Osteoblast (primary cell): ENCODE data around the gene NPAS3. TPM values are rescaled to one million over a fixed set of nuclear protein-coding genes. Genes with fewer than 3 reads are reported as not detected.

Source experiments
- DNase-seq: peaks from one replicate; pipeline ENCODE4 v3.0.0; 2011; ENCODE audit warnings: low spot score, mixed read lengths; ENCODE audit not compliant: insufficient read length; ENCODE audit errors: missing footprints
- H2AFZ ChIP-seq: 2 replicates; pipeline ENCODE4 v1.6.0; 2011; ENCODE audit warnings: mild to moderate bottlenecking, low read length
- H3K27ac ChIP-seq: 2 replicates; pipeline ENCODE4 v1.5.1; 2011; ENCODE audit warnings: mild to moderate bottlenecking, low read depth, low read length, moderate library complexity
- H3K27me3 ChIP-seq: 2 replicates; pipeline ENCODE4 v1.6.0; 2012; ENCODE audit warnings: mild to moderate bottlenecking, control low read depth, inconsistent platforms, low read length, moderate library complexity; ENCODE audit not compliant: insufficient read depth
- H3K36me3 ChIP-seq: 2 replicates; pipeline ENCODE4 v1.5.1; 2011; ENCODE audit warnings: mild to moderate bottlenecking, low read length, control low read depth, moderate library complexity; ENCODE audit not compliant: insufficient read depth
- H3K4me1 ChIP-seq: 2 replicates; pipeline ENCODE4 v1.5.1; 2011; ENCODE audit warnings: mild to moderate bottlenecking, low read length, control low read depth, moderate library complexity; ENCODE audit not compliant: insufficient read depth
- H3K4me2 ChIP-seq: 2 replicates; pipeline ENCODE4 v1.6.0; 2011; ENCODE audit warnings: mild to moderate bottlenecking, low read length; ENCODE audit not compliant: insufficient read depth
- H3K4me3 ChIP-seq: fragments of 200-600 bp; sonication (generic); 3 replicates; pipeline ENCODE4 v1.5.1; 2012; ENCODE audit warnings: mild to moderate bottlenecking, low read length, inconsistent platforms; ENCODE audit not compliant: insufficient read depth
- H3K79me2 ChIP-seq: 2 replicates; pipeline ENCODE4 v1.6.0; 2012; ENCODE audit warnings: mild to moderate bottlenecking, low read length, control low read depth, inconsistent platforms; ENCODE audit not compliant: insufficient read depth
- H3K9me3 ChIP-seq: 2 replicates; pipeline ENCODE4 v1.5.1; 2011; ENCODE audit warnings: low read depth, low read length, control low read depth
- H4K20me1 ChIP-seq: 2 replicates; pipeline ENCODE4 v1.6.0; 2012; ENCODE audit warnings: mild to moderate bottlenecking, low read length, control low read depth; ENCODE audit not compliant: insufficient read depth
- CTCF ChIP-seq: IDR thresholded peaks from 2 replicates; pipeline ENCODE4 v1.5.1; 2011; ENCODE audit warnings: mild to moderate bottlenecking, low read depth, low read length, moderate library complexity; ENCODE audit errors: extremely low read depth
- total RNA-seq: library from RNA; depleted of rRNA; stranded (reverse); fragments of >200 nt; gene quantifications from 2 replicates; pipeline ENCODE4 v1.2.3, GENCODE V29; 2012

NPAS3 gene
- total RNA-seq, 1 donor, result 0.72 TPM

DNA sequence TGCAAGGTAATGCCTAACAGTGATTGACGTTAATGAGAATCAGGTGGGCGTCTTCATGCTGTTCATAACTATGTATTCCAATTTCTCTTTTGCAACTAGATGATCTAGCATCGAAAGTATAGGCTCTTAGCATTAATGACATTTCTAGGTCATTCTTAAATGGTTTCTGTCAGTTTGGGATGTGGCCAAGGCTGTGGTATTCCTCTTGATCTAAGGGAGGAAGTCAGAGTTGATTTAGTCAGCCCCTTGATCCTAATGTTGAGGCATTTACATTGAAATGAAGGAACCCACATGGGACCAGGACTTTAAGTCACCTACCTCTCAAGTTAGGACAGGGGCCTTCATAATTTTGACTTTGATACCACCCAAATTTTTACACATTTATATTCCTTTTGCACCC is 448.1 kb downstream of the NPAS3 start:
- H3K27ac ChIP-seq, result no peak overlapping the region
- H3K36me3 ChIP-seq, result no peaks in the 10 kb centered on the region
- no peak overlapping the region for H3K4me2 ChIP-seq
- no peaks in the 10 kb centered on the region for H3K9me3 ChIP-seq
- DNase-seq, result no peak
- TF ChIP-seq CTCF, result no peak
- no peaks in the 10 kb centered on the region for H4K20me1 ChIP-seq
- H2AFZ ChIP-seq, result no peak overlapping the region
- no peak overlapping the region for H3K4me3 ChIP-seq
- no peaks in the 10 kb centered on the region for H3K27me3 ChIP-seq
- H3K4me1 ChIP-seq, result no peaks in the 10 kb centered on the region
- no peaks in the 10 kb centered on the region for H3K79me2 ChIP-seq

GRCh38 chr14:33390335-33390734 is 451.7 kb downstream of the NPAS3 start:
- no peak overlapping the region for H3K4me3 ChIP-seq

GRCh38 chr14:33393231-33393894 is 454.7 kb downstream of the NPAS3 start:
- no peaks in the 10 kb centered on the region for H3K36me3 ChIP-seq
- H3K27ac ChIP-seq, result no peak overlapping the region
- no peak for TF ChIP-seq CTCF
- no peak overlapping the region for H2AFZ ChIP-seq
- H3K4me2 ChIP-seq, result no peak overlapping the region
- H3K4me3 ChIP-seq, result no peak overlapping the region
- H3K4me1 ChIP-seq, result no peaks in the 10 kb centered on the region
- no peak for DNase-seq
- no peaks in the 10 kb centered on the region for H3K79me2 ChIP-seq
- no peaks in the 10 kb centered on the region for H3K27me3 ChIP-seq
- no peaks in the 10 kb centered on the region for H4K20me1 ChIP-seq
- no peaks in the 10 kb centered on the region for H3K9me3 ChIP-seq

More at GRCh38 chr14:33390335-33390734, 451.7 kb downstream of the NPAS3 start:
- Histone ChIP-seq H3K4me1 (no peaks in the 10 kb centered on the region), H3K9me3 (no peaks in the 10 kb centered on the region), H2AFZ (no peak overlapping the region), H3K4me2 (no peak overlapping the region), H3K79me2 (no peaks in the 10 kb centered on the region), H4K20me1 (no peaks in the 10 kb centered on the region), H3K27ac (no peak overlapping the region), H3K27me3 (no peaks in the 10 kb centered on the region), H3K36me3 (no peaks in the 10 kb centered on the region)
- no peak for DNase-seq
- TF ChIP-seq CTCF, result no peak

DNA sequence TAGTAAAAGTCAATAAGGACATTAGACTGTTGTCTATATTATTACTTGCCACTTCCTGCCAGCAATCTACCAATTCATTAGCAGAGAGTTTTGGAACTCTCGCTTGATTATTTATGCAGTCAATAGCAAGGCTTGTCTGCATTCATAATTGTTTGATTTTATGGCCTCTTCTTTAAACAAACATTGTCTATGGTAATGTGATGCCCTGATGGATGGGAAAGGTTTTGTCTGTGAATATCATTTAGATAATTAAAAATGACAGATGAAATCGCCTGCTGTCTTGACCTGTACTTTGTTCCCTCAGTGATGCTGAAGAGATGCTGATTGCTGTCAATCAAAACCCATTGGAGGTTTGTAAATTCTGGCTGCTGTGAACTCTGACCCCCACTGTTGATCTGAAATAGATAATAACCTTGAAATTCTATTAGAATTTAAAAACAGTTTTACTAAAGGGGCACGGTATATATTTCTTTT is 455.3 kb downstream of the NPAS3 start:
- no peak overlapping the region for H3K27ac ChIP-seq
- H3K4me2 ChIP-seq, result no peak overlapping the region
- H3K4me1 ChIP-seq, result no peaks in the 10 kb centered on the region
- no peaks in the 10 kb centered on the region for H3K9me3 ChIP-seq
- H3K27me3 ChIP-seq, result no peaks in the 10 kb centered on the region
- no peaks in the 10 kb centered on the region for H4K20me1 ChIP-seq
- no peak for DNase-seq
- no peaks in the 10 kb centered on the region for H3K36me3 ChIP-seq
- H3K79me2 ChIP-seq, result no peaks in the 10 kb centered on the region
- H3K4me3 ChIP-seq, result no peak overlapping the region
- no peak for TF ChIP-seq CTCF
- H2AFZ ChIP-seq, result no peak overlapping the region
